ENCODE data around the gene IFT43. TPM values are rescaled to one million over a fixed set of nuclear protein-coding genes. Genes with fewer than 3 reads are reported as not detected.

IFT43 gene
- total RNA-seq, 1 experiment from 2014 or later = 37.9 TPM

- CTCF ChIA-PET = interaction anchor here (0.8 to 1.9 kb wide), 6 partner anchors 73 to 403 kb away, joined by 3 to 12 read pairs (median 4); no protein-coding TSS in a partner anchor
- no peak for TF ChIP-seq CTCF (IDR thresholded peaks at IDR 0.05; ENCODE audit: unreplicated experiment)
- intact Hi-C loops (cut with micrococcal nuclease; ENCODE audit: unreplicated experiment) = loop anchor here (2.0 kb wide), 1 partner anchor 401 kb away; the partner anchor contains the start of gene FLVCR2
- no peaks in the 10 kb centered on the region for H3K9me3 Mint-ChIP-seq (ENCODE audit: low read depth, unreplicated experiment)
- H3K4me1 Mint-ChIP-seq (ENCODE audit: low read depth, unreplicated experiment) = peaks cover 16% of the 10 kb centered on the region
- no peak overlapping the region for H3K4me3 Mint-ChIP-seq (ENCODE audit: low read depth, unreplicated experiment)
- H3K27ac Mint-ChIP-seq (ENCODE audit: unreplicated experiment) = no peak overlapping the region
- no TSS peak for BruUV-seq (replicated peaks)
- DNase-seq = no peak
- peaks cover 13% of the 10 kb centered on the region for H3K27me3 Mint-ChIP-seq (ENCODE audit: unreplicated experiment)
- peaks cover 27% of the 10 kb centered on the region for H3K36me3 Mint-ChIP-seq (ENCODE audit: insufficient read depth, unreplicated experiment)
Measured at GRCh38 chr14:75979648-75980565, 5.7 kb upstream of the IFT43 start.

GRCh38 chr14:75980856-75981255 is 4.7 kb upstream of the IFT43 start:
- Mint-ChIP-seq H3K4me1 (ENCODE audit: low read depth, unreplicated experiment) (peaks cover 16% of the 10 kb centered on the region), H3K27me3 (ENCODE audit: unreplicated experiment) (peaks cover 13% of the 10 kb centered on the region), H3K4me3 (ENCODE audit: low read depth, unreplicated experiment) (no peak overlapping the region), H3K9me3 (ENCODE audit: low read depth, unreplicated experiment) (no peaks in the 10 kb centered on the region), H3K36me3 (ENCODE audit: insufficient read depth, unreplicated experiment) (peaks cover 34% of the 10 kb centered on the region), H3K27ac (ENCODE audit: unreplicated experiment) (no peak overlapping the region)
- intact Hi-C loops (cut with micrococcal nuclease; ENCODE audit: unreplicated experiment) = loop anchor here (2.0 kb wide), 1 partner anchor 402 kb away; the partner anchor contains the start of gene FLVCR2
- no peak for TF ChIP-seq CTCF (IDR thresholded peaks at IDR 0.05; ENCODE audit: unreplicated experiment)
- BruUV-seq (replicated peaks) = no TSS peak
- DNase-seq = no peak
- CTCF ChIA-PET = interaction anchor here (2.5 kb wide), 1 partner anchor 271 kb away, joined by 47 read pairs; no protein-coding TSS in a partner anchor

- peak; percentile 29 for DNase-seq
- TSS peak; percentile 45 for BruUV-seq (replicated peaks)
- CTCF ChIA-PET = interaction anchor here (0.6 to 2.5 kb wide), 5 partner anchors 19 to 272 kb away, joined by 3 to 47 read pairs (median 4); no protein-coding TSS in a partner anchor
- H3K27ac Mint-ChIP-seq (ENCODE audit: unreplicated experiment) = no peak within 1 kb of the TSS
- no peak for TF ChIP-seq CTCF (IDR thresholded peaks at IDR 0.05; ENCODE audit: unreplicated experiment)
- H3K9me3 Mint-ChIP-seq (ENCODE audit: low read depth, unreplicated experiment) = no peaks in the 10 kb centered on the region
- H3K4me1 Mint-ChIP-seq (ENCODE audit: low read depth, unreplicated experiment) = peaks cover 16% of the 10 kb centered on the region
- peak within 1 kb of the TSS; percentile 67 for H3K4me3 Mint-ChIP-seq (ENCODE audit: low read depth, unreplicated experiment)
- H3K27me3 Mint-ChIP-seq (ENCODE audit: unreplicated experiment) = peaks cover 13% of the 10 kb centered on the region
- H3K36me3 Mint-ChIP-seq (ENCODE audit: insufficient read depth, unreplicated experiment) = peaks cover 40% of the 10 kb centered on the region
- intact Hi-C loops (cut with micrococcal nuclease; ENCODE audit: unreplicated experiment) = loop anchor here (1.0 to 2.0 kb wide), 4 partner anchors 74 to 403 kb away; partner anchors contain the start of gene FLVCR2
Measured at GRCh38 chr14:75981426-75982265, 3.9 kb upstream of the IFT43 start, which contains the start of gene TGFB3. TGFB3 (minus strand) TSS chr14:75981995; CDS start chr14:75980893, 1,102 bp downstream.

All from Calu3 (cell line).